GM13976 (cell line): ENCODE measurements around the gene CPPED1.

Source experiments
- DNase-seq: peaks from one replicate; pipeline ENCODE4 v3.0.0; 2012; ENCODE audit warnings: low spot score
- in situ Hi-C: fragments of 300-500 bp; cut with MboI; formaldehyde crosslinking; loops from one replicate; pipeline ENCODE4 v1.12.0; 2022; ENCODE audit warnings: low sequenced_read_pairs, mixed read lengths, inconsistent platforms; ENCODE audit not compliant: unreplicated experiment
- TF ChIP-seq, protein P1 (sequence below): IDR thresholded peaks from 2 replicates; pipeline ENCODE4 v1.5.1; 2012; ENCODE audit warnings: borderline replicate concordance, mild to moderate bottlenecking; ENCODE audit not compliant: insufficient read depth; ENCODE audit errors: extremely low read depth, missing control alignments, control extremely low read depth

Gene CPPED1

DNA sequence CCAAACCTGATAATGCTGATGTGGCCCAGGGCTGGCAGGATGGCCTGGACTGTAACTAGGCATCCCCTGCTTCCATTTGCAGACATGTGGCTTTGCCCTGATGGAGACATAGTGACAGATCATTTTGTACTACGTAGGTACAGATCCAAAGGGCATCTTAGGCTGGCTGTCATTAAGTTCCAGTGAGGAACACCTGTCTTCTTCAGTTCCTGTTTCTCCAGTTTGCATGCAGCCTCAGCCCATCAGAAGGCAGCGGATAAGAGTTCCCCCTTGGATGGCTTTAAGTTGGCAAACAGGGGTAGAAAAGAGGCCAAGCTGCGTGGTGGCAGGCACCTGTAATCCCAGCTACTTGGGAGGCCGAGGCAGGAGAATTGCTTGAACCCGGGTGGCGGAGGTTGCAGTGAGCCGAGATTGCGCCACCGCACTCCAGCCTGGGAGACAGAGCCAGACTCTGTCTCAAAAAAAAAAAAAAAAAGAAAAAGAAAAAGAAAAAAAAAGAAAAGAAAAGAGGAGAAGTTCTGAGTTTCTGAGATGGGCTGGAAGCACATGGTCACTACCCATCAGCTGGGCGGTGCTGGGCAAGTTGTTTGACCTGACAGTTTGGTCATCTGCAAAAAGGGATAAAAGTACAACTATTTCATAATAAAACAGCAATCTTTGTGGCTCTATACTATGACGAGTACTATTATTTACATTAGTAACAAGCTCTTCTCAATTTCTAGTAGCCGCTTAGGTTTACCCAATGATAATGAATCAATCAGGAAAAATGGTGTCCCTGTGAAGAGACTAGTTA, 42.7 kb downstream of the CPPED1 start:
- no peak for DNase-seq
- TF ChIP-seq, protein P1, sequence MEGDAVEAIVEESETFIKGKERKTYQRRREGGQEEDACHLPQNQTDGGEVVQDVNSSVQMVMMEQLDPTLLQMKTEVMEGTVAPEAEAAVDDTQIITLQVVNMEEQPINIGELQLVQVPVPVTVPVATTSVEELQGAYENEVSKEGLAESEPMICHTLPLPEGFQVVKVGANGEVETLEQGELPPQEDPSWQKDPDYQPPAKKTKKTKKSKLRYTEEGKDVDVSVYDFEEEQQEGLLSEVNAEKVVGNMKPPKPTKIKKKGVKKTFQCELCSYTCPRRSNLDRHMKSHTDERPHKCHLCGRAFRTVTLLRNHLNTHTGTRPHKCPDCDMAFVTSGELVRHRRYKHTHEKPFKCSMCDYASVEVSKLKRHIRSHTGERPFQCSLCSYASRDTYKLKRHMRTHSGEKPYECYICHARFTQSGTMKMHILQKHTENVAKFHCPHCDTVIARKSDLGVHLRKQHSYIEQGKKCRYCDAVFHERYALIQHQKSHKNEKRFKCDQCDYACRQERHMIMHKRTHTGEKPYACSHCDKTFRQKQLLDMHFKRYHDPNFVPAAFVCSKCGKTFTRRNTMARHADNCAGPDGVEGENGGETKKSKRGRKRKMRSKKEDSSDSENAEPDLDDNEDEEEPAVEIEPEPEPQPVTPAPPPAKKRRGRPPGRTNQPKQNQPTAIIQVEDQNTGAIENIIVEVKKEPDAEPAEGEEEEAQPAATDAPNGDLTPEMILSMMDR: no peak
- in situ Hi-C loops: no loop called here

DNA sequence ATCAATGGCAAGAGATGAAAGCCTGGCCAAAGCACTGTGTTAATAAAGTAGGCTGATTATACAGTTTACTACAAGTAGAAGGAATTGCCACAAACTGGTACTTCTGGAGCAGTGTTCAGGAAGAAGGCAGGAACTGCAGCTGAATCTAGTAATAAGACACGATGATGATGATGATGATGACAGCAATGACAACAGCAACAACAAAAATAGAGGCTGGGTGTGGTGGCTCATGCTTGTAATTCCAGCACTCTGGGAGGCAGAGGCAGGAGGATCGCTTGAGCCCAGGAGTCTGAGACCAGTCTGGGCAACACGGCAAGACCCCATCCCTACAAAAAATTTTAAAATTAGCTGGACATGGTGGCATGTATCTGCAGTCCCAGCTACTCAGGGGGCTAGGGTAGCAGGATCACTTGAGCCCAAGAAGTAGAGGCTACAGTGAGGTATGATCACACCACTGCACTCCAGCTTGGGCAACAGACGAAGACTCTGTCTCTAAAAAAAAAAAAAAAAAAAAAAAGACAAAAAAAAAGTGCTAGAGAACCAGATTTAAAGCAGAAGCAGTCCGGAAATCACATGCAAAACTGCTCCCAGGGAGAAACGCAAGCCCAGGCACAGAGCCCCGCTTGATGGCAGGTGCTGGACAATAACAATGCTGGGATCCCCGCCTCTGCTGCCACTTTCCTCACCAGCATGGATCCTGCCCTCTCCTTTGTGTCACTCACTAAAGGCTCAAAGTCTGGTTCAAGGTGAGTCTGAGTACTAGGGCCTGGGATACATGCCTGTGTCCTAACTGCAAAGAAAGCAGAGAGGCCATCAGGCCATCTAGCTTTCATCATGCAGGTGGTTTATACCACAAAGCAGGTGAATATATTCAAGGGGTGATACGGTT, 44.8 kb downstream of the CPPED1 start:
- no peak for DNase-seq
- TF ChIP-seq, protein P1: no peak
- in situ Hi-C loops: no loop called here

DNA sequence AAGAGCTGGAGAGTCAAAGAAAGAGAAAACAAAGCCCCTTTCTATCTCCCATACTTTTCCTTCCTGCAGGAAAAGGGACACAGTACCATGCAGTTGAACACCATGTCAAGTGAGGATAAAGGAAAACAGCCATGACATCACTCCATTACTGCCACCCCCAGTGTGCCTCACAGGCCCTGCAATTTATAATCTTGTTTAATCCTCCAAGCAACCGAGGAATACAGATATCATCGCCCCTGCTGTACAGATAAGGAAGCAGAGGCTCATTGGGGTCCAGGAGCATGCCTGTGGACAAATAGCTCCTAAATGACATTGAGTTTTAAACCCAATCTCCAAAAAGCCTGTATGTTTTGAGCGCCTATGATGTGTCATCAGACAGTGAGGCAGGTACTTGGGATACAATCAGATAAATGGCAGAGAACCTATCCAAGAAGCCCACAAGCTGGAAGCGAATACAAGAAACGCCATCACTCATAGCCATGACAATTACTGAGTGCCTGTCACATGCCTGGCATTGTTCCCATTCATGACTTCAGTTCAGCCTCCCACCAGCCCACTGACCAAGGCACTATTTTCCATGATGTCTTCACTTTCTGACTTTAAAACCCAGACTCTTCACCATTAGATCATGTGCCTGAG, 45.5 kb downstream of the CPPED1 start:
- TF ChIP-seq, protein P1: no peak
- in situ Hi-C loops: no loop called here
- DNase-seq: no peak

DNA sequence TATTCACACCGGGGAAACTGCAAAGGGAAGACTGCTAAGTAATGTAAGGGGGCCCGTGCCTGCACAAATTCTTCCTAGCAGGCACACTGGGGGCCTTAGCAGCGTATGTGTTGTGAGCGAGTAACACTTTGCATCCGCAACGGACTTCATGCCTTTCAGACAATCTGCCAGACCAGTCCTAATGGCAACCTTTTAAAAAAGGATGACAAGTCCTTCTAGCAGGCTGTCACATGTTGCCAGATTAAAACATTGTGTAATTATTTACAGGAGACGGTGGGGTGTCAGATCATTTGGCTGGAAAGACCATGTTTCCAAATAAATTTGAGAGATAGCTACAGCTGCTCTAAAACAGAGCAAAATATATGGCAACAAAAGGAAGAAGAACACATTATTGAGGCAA, 46.1 kb downstream of the CPPED1 start:
- in situ Hi-C loops: no loop called here
- no peak for DNase-seq
- TF ChIP-seq, protein P1: no peak

DNA sequence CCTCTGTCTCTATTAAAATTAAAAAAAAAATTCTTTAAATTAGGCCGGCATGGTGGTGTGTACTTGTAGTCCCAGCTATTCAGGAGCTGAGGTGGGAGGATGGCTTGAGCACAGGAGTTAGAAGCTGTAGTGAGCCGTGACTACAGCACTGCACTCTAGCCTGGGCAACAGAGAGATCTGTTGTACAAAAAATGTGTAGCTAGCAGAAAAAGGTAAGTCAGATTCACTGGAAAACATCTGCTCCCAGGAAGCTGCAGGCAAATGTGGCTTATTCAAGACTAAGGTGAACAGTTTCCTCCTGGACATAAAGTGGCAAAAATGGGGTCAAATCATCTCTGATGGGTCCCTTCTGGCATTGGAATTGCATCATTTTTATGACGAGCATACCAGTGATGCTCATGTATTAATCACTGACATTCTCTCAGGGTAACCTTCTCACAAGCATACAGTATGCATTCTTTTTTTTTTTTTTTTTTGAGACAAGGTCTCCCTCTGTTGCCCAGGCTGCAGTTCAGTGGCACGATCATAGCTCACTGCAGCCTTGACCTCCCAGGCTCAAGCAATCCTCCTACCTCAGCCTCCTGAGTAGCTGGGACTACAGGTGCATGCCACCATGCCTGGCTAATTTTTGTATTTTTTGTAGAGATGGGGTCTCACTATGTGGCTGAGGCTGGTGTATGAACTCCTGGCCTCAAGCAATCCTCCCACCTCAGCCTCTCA, 48.7 kb downstream of the CPPED1 start:
- in situ Hi-C loops: no loop called here
- no peak for DNase-seq
- TF ChIP-seq, protein P1: no peak
